ENCODE measurements around the gene SBF2. TPM values are rescaled to one million over a fixed set of nuclear protein-coding genes. Genes with fewer than 3 reads are reported as not detected.

The SBF2 gene
- polyA plus RNA-seq, 4 donors: 45.9 to 56.5 (median 49.8) TPM

DNA sequence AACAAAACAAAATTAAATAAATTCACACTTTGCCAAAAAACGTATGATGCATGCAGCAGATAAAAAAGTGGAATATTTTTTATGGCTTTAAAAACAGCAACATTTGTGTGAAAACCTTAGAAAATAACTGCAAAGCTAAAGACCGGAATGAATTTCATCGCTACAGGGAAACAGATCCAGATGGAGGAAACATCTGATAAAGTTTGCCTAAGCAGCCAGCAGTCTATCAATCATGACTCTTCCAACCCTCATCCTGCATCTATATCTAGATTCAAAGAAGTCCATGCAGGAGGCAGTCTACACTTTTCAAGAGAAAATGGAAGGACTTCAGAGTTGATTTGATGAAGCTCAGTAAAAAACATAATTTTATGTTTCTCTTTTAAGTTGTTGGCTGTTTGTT lies 503.3 kb downstream of the SBF2 start:
- no peak for DNase-seq (ENCODE audit: low read depth in 4 of 4, low spot score in 3 of 4)

DNA sequence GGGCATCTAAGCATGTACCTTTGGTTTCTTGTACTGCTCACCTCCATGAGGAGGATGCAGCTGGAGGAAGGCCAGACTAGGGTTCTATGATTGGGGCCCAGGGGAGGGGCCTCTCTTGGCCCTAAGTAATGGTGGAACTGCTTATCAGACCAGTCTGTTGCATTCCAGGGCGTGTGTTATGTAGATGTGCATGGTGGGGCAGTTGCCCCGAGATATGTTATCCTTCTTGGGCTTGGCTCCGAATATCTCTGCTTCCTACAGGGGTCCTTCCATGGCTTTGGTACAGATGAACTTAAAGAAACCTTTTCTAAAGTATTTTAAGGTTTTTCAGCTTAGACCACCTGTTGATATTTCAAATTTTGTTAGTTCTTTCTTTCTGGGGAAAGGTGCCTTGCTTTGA lies 504.1 kb downstream of the SBF2 start:
- no peak for DNase-seq (ENCODE audit: low read depth in 4 of 4, low spot score in 3 of 4)

DNA sequence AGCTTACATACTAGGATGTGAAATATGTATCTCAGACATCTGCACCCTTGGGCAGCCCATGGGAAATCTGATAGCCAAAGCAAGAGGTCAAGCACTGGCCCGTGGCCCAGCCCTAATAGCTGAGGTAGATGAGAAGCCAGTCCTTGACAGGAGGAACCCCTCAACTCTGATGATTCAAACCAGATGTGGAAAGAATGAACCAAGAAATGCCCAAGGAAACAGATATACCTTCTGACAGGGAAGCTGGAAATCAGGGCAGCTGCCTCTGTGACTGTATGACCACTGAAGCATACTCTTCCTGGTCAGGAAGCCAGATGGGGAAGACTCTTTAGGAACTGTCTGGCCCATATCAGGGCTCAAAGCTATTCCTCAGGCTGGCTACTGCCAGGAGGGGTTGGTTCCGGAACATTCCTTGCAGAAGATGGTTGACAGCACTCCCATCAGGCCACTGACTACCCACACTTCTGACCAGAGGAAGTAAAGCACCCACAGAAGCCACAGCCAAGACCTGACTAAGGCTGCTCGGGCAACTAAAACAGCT lies 506.0 kb downstream of the SBF2 start:
- DNase-seq (ENCODE audit: low read depth in 4 of 4, low spot score in 3 of 4): no peak

DNA sequence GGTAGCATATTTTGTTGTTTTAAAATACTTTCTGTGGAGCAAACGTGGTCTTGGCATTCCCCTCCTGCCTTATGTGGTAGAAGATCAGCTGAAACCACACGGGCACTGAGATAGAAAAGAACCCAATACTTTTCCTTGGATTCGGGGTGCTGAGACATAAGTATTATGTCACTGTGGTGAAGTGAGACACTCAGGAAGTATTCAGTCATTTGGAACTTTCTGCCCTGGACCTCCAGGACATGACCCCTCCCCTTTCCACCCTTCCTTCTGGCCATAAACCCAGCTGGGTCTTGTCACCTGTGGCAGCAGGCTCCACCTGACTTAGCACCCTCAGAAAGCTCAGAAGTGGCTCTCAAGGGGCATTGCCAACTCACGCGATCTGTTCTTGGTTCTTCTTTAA lies 506.8 kb downstream of the SBF2 start:
- no peak for DNase-seq (ENCODE audit: low read depth in 4 of 4, low spot score in 3 of 4)

DNA sequence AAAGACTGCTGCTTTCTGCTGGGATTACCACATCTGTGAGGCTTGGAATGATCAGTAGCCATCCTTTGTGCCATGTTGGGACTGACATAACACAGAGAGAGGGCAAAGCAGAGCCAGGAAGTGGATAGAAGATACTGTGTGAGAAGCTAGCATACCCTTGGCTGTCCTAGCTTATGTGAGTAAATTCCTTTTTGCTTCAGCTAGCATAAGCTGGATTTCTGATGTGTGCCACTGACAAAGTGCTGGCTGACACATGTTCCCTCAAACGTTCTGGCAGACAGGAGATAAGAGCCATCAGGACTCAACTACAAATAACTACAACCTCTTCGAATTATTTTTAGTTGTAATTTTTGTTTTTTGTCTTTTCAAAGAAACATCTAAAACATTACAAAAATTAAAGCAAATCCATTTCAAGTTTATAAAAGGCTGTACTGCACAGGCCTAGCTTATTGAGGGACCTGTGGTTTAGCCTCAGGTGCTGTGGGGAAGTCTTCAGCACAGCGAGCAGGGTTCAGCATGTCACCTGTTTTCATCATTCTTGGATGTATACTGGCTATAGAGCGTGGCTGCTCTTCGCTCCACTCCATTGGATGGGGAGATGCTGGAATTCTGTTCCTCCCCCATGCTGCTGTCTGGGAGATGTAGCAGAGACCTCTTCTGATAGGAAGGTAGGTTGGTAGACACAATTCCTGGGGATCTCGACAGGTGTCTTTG lies 509.3 kb downstream of the SBF2 start:
- no peak for DNase-seq (ENCODE audit: low read depth in 4 of 4, low spot score in 3 of 4)

DNA sequence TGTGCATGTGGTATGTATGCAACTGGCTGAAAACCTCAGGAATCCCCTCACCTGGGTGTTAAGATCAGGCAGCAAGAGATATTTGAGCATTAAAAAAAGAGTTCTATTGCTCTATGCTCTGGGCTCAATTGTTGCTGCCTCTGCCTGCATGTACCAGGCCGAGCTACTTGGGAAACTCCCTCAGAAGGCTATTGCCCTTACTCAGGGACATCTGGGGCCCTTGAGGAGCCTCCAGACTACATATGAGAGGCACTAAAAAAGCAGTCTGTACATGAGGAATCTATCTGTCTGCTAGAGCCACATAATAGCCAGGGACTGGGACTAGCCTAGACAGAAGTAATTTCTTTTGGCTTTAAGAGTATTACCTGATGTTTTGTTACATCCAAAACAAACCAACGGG lies 510.0 kb downstream of the SBF2 start:
- DNase-seq (ENCODE audit: low read depth in 4 of 4, low spot score in 3 of 4): no peak

- no peak for DNase-seq (ENCODE audit: low read depth in 4 of 4, low spot score in 3 of 4)
Observed at GRCh38 chr11:9780929-9781328, 513.1 kb downstream of the SBF2 start.

- no peak for DNase-seq (ENCODE audit: low read depth in 4 of 4, low spot score in 3 of 4)
Observed at GRCh38 chr11:9777525-9777924, 516.5 kb downstream of the SBF2 start.

GRCh38 chr11:9777066-9777465 lies 517.0 kb downstream of the SBF2 start:
- DNase-seq (ENCODE audit: low read depth in 4 of 4, low spot score in 3 of 4): no peak

DNA sequence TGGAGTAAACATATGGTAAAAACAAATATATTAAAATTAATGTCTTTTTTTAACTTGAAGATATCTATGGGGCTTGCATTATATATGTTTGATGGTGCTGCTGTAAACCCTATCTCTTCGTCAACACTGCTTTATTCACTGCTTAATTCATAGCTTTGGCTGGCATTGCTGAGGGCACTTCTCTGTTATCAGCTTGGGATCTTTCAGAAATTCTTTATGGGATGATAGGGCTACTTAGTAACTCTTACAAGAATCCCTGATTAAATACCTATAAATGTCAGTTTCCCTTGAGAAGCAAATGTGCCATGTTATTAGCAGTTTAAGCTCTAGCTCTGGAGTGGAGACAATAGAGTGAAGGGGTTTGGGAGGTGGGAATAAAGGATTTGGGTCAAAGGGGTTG lies 517.8 kb downstream of the SBF2 start:
- no peak for DNase-seq (ENCODE audit: low read depth in 4 of 4, low spot score in 3 of 4)

GRCh38 chr11:9775398-9775779 lies 518.6 kb downstream of the SBF2 start:
- no peak for DNase-seq (ENCODE audit: low read depth in 4 of 4, low spot score in 3 of 4)

- no peak for DNase-seq (ENCODE audit: low read depth in 4 of 4, low spot score in 3 of 4)
Observed at GRCh38 chr11:9774591-9775397, 519.2 kb downstream of the SBF2 start.

GRCh38 chr11:9774109-9774508 lies 519.9 kb downstream of the SBF2 start:
- no peak for DNase-seq (ENCODE audit: low read depth in 4 of 4, low spot score in 3 of 4)

DNA sequence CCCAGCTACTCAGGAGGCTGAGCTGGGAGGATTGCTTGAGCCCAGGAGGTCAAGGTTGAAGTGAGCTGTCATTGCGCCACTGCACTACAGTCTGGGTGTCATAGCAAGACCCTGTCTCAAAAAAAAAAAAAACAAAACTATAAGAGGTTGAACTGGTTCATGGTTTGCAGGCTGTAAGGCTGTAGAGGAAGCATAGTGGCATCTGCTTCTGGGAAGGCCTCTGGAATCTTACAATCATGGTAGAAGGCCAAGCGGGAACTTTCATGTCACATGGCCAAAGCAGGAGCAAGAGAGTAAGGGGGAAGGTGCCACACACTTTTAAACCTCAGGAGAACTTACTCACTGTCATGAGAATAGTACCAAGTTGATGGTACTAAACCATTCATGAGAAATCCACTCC lies 520.5 kb downstream of the SBF2 start:
- no peak for DNase-seq (ENCODE audit: low read depth in 4 of 4, low spot score in 3 of 4)

DNA sequence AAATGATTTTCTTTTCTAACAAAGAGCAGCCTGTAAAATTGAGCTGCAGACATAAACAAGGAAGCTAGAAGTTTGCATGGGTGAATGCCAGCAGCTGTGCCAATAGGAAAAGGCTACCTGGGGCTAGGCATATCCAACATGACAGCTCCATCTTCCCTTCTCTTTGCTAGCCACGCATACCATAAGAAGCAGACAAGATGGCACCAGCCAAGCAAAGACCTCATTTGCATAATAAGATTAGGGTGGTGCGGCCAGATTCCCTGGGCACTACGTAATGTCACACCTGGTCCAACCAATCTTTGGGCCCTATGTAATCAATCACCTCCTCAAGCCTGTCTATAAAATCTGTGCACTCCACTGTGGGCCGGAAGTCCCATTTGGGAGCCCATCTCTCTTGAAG lies 521.8 kb downstream of the SBF2 start:
- DNase-seq (ENCODE audit: low read depth in 4 of 4, low spot score in 3 of 4): no peak

DNA sequence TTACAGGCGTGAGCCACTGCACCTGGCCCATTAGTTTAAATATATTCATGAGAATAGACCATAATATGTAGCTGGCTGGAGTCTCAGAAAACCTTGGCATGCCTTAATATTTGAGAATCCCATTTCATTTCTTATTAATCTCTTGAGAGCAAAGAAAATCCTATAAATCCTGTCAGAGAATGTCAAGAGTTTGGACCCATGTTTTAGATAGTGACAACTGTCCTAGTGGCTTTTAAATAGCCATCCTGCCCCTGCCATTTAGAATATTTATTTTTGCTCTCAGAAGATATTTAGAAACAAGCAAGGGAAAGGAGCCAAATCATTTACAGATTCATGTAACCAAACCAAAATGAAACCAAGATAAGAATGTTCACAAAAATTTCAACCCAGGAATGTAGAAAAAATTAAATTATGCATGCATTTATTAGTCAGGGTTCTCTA lies 522.9 kb downstream of the SBF2 start:
- no peak for DNase-seq (ENCODE audit: low read depth in 4 of 4, low spot score in 3 of 4)

DNA sequence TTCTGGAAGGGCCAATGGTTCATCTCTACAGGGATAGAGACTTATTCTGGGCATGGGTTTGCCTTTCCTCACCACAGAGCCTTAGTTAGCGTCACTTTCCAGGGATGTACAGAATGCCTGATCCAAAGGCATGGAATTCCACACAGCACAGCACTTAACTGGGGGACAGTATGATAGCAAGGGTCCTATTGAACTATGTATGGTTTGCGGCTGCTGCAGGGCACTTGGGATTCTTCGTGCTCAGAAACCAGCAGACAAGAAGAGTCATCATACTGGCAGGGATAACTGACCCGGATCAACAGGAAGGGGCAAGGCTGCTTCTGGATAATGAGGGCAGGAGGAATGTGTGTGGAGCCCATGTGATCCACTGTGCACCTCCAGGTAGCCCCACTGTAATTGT lies 524.4 kb downstream of the SBF2 start:
- no peak for DNase-seq (ENCODE audit: low read depth in 4 of 4, low spot score in 3 of 4)

DNA sequence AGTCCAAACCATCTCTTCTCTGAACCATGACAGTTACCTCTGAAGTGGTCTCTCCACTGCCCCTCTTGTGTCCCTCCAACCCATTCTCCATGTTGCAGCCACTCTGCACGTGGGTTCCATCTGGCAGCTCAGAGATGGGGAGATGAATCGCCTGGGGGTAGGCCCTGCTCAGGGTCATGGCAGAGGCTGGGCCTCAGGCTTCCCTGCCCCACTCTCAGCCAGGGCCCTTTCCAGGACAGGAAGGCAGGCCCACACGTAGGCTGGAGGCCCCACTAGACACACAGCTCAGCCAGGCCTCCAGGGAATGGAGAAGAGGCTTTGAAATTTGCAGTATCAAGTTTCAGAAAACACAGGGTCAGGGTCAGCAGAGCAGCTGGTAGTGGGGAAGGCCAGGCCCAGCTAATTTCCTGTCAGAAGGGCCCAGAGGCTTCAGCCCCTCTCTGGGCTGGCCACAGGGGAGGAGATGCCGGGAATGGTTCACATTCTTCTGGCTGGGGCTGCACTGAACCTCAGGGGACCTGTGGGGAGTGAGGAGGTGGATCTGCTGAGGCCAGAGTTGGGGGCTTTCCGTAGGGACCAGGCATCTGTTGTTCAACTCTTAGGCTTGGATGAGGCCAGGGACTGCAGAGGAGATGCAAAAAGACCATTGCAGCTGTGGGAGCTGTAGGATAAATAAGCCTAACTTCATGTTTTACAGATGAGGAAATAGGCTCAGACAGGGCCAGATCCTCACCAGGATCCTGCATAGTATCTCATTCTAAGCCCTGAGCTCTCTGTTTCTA lies 528.5 kb downstream of the SBF2 start:
- DNase-seq (ENCODE audit: low read depth in 4 of 4, low spot score in 3 of 4): peak in 2 of 4 donors; percentile 60 to 67

DNA sequence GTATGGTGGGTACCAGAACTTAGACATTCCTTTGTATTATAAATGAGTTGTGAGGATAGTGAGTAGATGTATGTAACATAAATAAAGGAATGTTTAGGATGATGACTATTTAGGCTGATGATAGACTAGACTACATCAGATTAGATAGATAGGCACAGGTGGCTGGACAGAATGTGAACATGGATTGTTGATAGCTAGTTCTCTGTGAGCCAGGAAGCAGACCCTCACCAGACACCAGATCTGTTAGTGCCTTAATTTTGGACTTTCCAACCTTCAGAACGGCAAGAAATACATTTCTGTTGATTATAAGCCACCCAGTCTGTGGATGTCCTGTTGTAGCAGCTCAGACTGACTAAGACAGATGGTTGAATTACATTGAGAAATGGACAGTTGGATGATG lies 530.7 kb downstream of the SBF2 start:
- DNase-seq (ENCODE audit: low read depth in 4 of 4, low spot score in 3 of 4): no peak

GRCh38 chr11:9762531-9762930 lies 531.5 kb downstream of the SBF2 start:
- no peak for DNase-seq (ENCODE audit: low read depth in 4 of 4, low spot score in 3 of 4)

DNA sequence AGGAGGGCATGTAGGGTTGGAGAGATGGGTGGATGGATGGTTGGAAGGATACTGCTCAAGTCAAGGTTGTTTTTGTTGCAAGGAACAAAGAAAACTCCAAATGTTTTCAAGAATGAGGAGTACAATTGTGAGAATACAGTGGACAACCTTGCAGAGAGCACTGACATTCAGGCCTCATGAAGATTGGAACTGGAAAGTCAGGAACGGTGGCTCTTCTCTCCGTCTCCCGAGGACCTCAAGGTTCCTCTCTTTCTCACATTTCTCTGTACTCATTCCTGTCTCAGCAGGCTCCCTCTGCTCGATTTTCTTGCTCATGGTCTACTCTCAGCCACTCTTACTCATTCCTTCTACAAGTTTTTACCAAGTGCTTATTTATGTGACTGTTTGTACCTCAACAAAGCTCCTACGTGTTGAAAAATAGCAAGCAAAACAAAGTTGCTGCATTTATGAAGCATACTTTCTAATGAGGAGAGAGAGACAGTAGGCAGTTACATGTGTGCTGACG lies 532.5 kb downstream of the SBF2 start:
- DNase-seq (ENCODE audit: low read depth in 4 of 4, low spot score in 3 of 4): no peak
